Gastrocnemius medialis (tissue), 4 donors: ENCODE measurements around the gene KCNIP3. TPM values are rescaled to one million over a fixed set of nuclear protein-coding genes. Genes with fewer than 3 reads are reported as not detected.

Source experiments
- ATAC-seq, 2 donors: fragments of 150-250 bp; one replicate each; pipeline ENCODE4 v1.9.1; 2016
- DNase-seq, 2 donors: peaks; one replicate each; pipeline ENCODE4 v3.0.0-alpha.2; 2019
- H3K27ac ChIP-seq, 4 donors: fragments of 200-600 bp; sonication (generic); 1 replicate in 1 of 4; 2 replicates in 3 of 4; pipeline ENCODE4 v1.5.1; 2016 to 2018; ENCODE audit warnings: mild to moderate bottlenecking in 2 of 4, moderate library complexity in 1 of 4
- H3K27me3 ChIP-seq, 3 donors: fragments of 200-600 bp; sonication (generic) in 2 of 3; 1 replicate in 1 of 3; 2 replicates in 2 of 3; pipeline versions ENCODE4 v1.5.1 to v1.6.0; 2016 to 2019; ENCODE audit warnings: mild to moderate bottlenecking in 1 of 3, moderate library complexity in 1 of 3
- H3K36me3 ChIP-seq, 2 donors: fragments of 200-600 bp; sonication (generic) in 1 of 2; one replicate each; pipeline ENCODE4 v1.5.1; 2017 to 2018
- H3K4me1 ChIP-seq, 2 donors: fragments of 200-600 bp; sonication (generic) in 1 of 2; one replicate each; pipeline ENCODE4 v1.5.1; 2016 to 2017; ENCODE audit warnings: mild to moderate bottlenecking in 2 of 2
- H3K4me3 ChIP-seq, 4 donors: fragments of 200-600 bp; sonication (generic) in 3 of 4; 1 replicate in 1 of 4; 2 replicates in 3 of 4; pipeline ENCODE4 v1.5.1; 2016 to 2019; ENCODE audit warnings: mild to moderate bottlenecking in 2 of 4
- H3K9me3 ChIP-seq, 3 donors: fragments of 200-600 bp; sonication (generic) in 2 of 3; 1 replicate in 1 of 3; 2 replicates in 2 of 3; pipeline ENCODE4 v1.5.1; 2016 to 2019
- CTCF ChIP-seq, 5 experiments: fragments of 450-650 bp in 3 of 5; fragments of 200-600 bp in 2 of 5; sonication (generic) in 2 of 5; IDR thresholded peaks in 4 of 5; conservative IDR thresholded peaks in 1 of 5; 1 replicate in 4 of 5; 2 replicates in 1 of 5; pipeline ENCODE4 v1.5.1; 2016 to 2019; ENCODE audit warnings: antibody characterized with exemption in 5 of 5, mild to moderate bottlenecking in 3 of 5, moderate library complexity in 3 of 5
- POLR2A ChIP-seq, 2 donors: fragments of 450-650 bp; IDR thresholded peaks; one replicate each; pipeline ENCODE4 v1.6.1; 2017; ENCODE audit warnings: antibody characterized with exemption in 2 of 2, mild to moderate bottlenecking in 2 of 2, moderate library complexity in 2 of 2
- in situ Hi-C, 4 donors: fragments of 200-750 bp; cut with MboI; loops; one replicate each; pipeline versions ENCODE4 v1.15.0 to v1.8.0; 2017; ENCODE audit warnings: low sequenced_read_pairs in 4 of 4
- intact Hi-C: fragments of 100-400 bp; cut with DNase I; formaldehyde crosslinking; loops from one replicate; pipeline ENCODE4 v1.15.1; 2023; ENCODE audit warnings: low total_unique reads
- total RNA-seq, 4 donors: library from RNA; depleted of rRNA; stranded (reverse); fragments of >200 nt; gene quantifications; one replicate each; pipeline versions ENCODE4 v1.1.0 to v1.2.3, GENCODE V29; 2016

KCNIP3 gene
- total RNA-seq, 4 donors from 2014 or later = 0.55 to 2.9 (median 1.0) TPM

DNA sequence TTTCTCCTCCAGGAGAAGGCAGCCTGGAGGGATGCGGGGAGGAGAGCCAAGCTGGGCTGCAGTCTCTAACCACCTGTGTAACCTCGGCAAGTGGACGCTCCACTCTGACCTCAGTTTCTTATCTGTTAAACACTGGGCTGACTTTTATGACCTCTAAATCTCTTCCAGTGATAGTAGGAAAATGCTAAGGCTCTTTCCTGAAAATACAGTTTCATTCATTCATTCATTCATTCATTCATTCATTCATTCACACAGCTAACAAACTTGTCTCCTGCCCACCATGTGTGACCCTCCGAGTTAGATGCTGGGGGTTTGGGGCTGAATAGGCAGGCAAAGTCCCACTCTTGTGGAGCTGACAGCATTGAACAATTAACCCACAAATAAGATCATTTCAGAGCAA is 13.6 kb upstream of the KCNIP3 start:
- H3K4me1 ChIP-seq = no peaks in the 10 kb centered on the region
- no peak for ATAC-seq
- intact Hi-C loops (no loop called here), in situ Hi-C loops (no loop called here)
- DNase-seq = no peak
- no peaks in the 10 kb centered on the region for H3K9me3 ChIP-seq
- H3K27me3 ChIP-seq = no peaks in the 10 kb centered on the region
- H3K36me3 ChIP-seq = no peaks in the 10 kb centered on the region
- TF ChIP-seq CTCF (IDR thresholded peaks at IDR 0.05 in 4 of 5, conservative IDR thresholded peaks at IDR 0.05 in 1 of 5) (no peak), POLR2A (IDR thresholded peaks at IDR 0.05) (no peak)
- no peak overlapping the region for H3K4me3 ChIP-seq
- H3K27ac ChIP-seq = no peak overlapping the region

DNA sequence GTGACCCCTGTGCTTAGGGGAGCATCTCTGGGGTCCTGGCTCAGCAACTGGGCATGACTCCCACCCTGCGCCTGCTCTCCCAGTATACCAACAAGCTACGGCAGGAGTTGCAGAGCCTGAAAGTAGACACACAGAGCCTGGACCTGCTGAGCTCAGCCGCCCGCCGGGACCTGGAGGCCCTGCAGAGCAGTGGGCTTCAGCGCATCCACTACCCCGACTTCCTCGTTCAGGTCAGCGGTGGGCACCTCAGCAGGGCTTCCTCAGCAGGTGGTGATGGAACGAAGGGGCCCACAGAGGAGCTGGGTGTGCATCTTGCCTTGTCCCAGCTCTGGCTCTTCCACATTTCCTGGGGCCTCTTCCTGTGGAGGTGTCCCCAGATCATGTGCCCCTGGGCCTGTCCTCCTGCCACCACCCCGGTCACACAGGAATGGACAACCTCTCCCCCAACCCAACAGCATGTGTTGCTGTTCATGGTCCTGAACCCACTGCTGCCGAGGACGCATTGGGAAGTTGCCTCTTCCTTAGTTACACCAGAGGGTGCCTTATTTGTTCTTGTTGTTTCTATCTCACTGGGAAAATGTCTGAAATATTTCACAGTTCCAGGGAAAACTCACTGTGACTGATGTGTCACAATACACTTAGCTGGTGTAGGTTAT is 12.1 kb upstream of the KCNIP3 start:
- intact Hi-C loops = no loop called here
- no peaks in the 10 kb centered on the region for H3K27me3 ChIP-seq

DNA sequence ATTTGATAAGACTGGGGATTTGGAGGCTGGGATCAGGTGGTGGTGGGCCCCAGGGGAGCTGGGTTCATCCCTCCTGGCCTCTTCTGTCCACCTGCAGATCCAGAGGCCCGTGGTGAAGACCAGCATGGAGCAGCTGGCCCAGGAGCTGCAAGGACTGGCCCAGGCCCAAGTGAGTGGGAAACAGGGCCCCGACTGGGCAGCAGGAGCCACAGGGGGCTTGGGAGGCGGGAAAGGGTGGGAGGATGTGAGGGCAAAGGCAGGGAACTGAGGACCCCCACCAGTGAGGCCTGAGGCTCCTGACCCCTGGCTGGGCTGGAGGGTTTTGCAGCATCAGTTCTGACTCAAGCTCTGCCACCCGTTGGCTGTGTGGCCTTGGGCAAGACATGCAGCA is 11.6 kb upstream of the KCNIP3 start:
- H3K36me3 ChIP-seq = no peaks in the 10 kb centered on the region
- in situ Hi-C loops = no loop called here

More for the DNA sequence above, 12.1 kb upstream of the KCNIP3 start:
- Histone ChIP-seq H3K27ac (no peak overlapping the region), H3K9me3 (no peaks in the 10 kb centered on the region), H3K4me1 (no peaks in the 10 kb centered on the region), H3K4me3 (no peak overlapping the region), H3K36me3 (no peaks in the 10 kb centered on the region)
- no peak for TF ChIP-seq POLR2A (IDR thresholded peaks at IDR 0.05)
- no peak for TF ChIP-seq CTCF (IDR thresholded peaks at IDR 0.05 in 4 of 5, conservative IDR thresholded peaks at IDR 0.05 in 1 of 5)
- in situ Hi-C loops = no loop called here
- DNase-seq (no peak), ATAC-seq (no peak)

DNA sequence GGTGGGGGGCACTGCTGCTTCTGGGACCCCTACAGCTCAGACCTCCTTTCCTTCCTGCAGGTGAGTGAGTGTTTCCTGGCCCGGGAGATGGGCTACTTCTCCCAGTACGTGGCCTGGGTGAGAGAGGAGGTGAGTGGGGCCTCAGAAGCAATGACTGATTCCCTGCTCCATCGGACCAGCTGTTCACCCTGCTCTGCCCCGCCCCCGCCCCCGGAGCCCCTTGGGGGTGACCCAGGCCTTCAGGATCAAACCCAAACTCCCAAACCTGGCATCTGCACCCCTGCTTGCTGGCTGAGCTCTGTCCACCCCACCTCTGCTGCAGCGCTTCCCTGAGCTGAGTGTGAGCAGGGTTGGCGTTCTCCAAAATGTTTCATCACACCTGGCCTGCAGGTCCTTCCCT is 9.8 kb upstream of the KCNIP3 start:
- Histone ChIP-seq H3K36me3 (no peaks in the 10 kb centered on the region), H3K9me3 (peaks cover 0 to 5% (median 0%) of the 10 kb centered on the region in 3 donors), H3K27me3 (no peaks in the 10 kb centered on the region), H3K4me3 (no peak overlapping the region), H3K4me1 (no peaks in the 10 kb centered on the region), H3K27ac (no peak overlapping the region)
- ATAC-seq (no peak), DNase-seq (no peak)
- in situ Hi-C loops = no loop called here
- no peak for TF ChIP-seq POLR2A (IDR thresholded peaks at IDR 0.05)
- no peak for TF ChIP-seq CTCF (IDR thresholded peaks at IDR 0.05 in 4 of 5, conservative IDR thresholded peaks at IDR 0.05 in 1 of 5)
- intact Hi-C loops = no loop called here

More for the DNA sequence above, 11.6 kb upstream of the KCNIP3 start:
- intact Hi-C loops = no loop called here
- no peak for TF ChIP-seq CTCF (IDR thresholded peaks at IDR 0.05 in 4 of 5, conservative IDR thresholded peaks at IDR 0.05 in 1 of 5)
- TF ChIP-seq POLR2A (IDR thresholded peaks at IDR 0.05) = no peak
- DNase-seq (no peak), ATAC-seq (no peak)
- no peaks in the 10 kb centered on the region for H3K4me1 ChIP-seq
- H3K27me3 ChIP-seq = no peaks in the 10 kb centered on the region
- no peak overlapping the region for H3K27ac ChIP-seq
- no peaks in the 10 kb centered on the region for H3K9me3 ChIP-seq
- H3K4me3 ChIP-seq = no peak overlapping the region

- no peak overlapping the region for H3K27ac ChIP-seq
- H3K36me3 ChIP-seq = no peaks in the 10 kb centered on the region
- no peak overlapping the region for H3K4me3 ChIP-seq
- intact Hi-C loops = no loop called here
- peaks cover 0 to 5% (median 0%) of the 10 kb centered on the region in 3 donors for H3K9me3 ChIP-seq
- H3K4me1 ChIP-seq = no peaks in the 10 kb centered on the region
- ATAC-seq (no peak), DNase-seq (no peak)
- TF ChIP-seq POLR2A (IDR thresholded peaks at IDR 0.05) (no peak), CTCF (IDR thresholded peaks at IDR 0.05 in 4 of 5, conservative IDR thresholded peaks at IDR 0.05 in 1 of 5) (no peak)
- no peaks in the 10 kb centered on the region for H3K27me3 ChIP-seq
- in situ Hi-C loops = no loop called here
Measured at GRCh38 chr2:95287806-95288205, 9.3 kb upstream of the KCNIP3 start.
